Neutrophil (primary cell): ENCODE data around the gene SLC35A5.

ENCODE experiments used
- H3K27ac ChIP-seq: fragments of 200-600 bp; sonication (generic); 2 replicates; pipeline ENCODE4 v1.5.1; 2016; ENCODE audit warnings: mild to moderate bottlenecking, moderate library complexity
- H3K27me3 ChIP-seq: fragments of 200-600 bp; sonication (generic); 2 replicates; pipeline ENCODE4 v1.6.0; 2016; ENCODE audit warnings: mild to moderate bottlenecking
- H3K36me3 ChIP-seq: fragments of 200-600 bp; sonication (generic); 2 replicates; pipeline ENCODE4 v1.5.1; 2017
- H3K4me1 ChIP-seq, 2 experiments: fragments of 200-600 bp in 1 of 2; sonication (generic) in 1 of 2; 1 replicate in 1 of 2; 2 replicates in 1 of 2; pipeline versions ENCODE4 v1.5.1 to v1.6.1; 2013 to 2016; ENCODE audit warnings: low read depth in 1 of 2, low read length in 1 of 2, mild to moderate bottlenecking in 1 of 2, moderate library complexity in 1 of 2; ENCODE audit not compliant: control insufficient read depth in 1 of 2, insufficient read depth in 1 of 2
- H3K4me3 ChIP-seq, 2 experiments: fragments of 200-600 bp in 1 of 2; sonication (generic) in 1 of 2; 1 replicate in 1 of 2; 2 replicates in 1 of 2; pipeline ENCODE4 v1.5.1; 2013 to 2016; ENCODE audit warnings: low read depth in 1 of 2, low read length in 1 of 2, mild to moderate bottlenecking in 1 of 2, moderate library complexity in 1 of 2
- H3K9me3 ChIP-seq: fragments of 200-600 bp; sonication (generic); 2 replicates; pipeline ENCODE4 v1.5.1; 2016
- CTCF ChIP-seq: fragments of 200-600 bp; sonication (generic); IDR thresholded peaks from 2 replicates; pipeline ENCODE4 v1.5.1; 2016; ENCODE audit warnings: antibody characterized with exemption

SLC35A5 gene

GRCh38 chr3:112530573-112530972, 31.3 kb upstream of the SLC35A5 start:
- TF ChIP-seq CTCF = no peak
- Histone ChIP-seq H3K9me3 (no peaks in the 10 kb centered on the region), H3K27ac (no peak overlapping the region), H3K4me3 (no peak overlapping the region), H3K4me1 (no peaks in the 10 kb centered on the region), H3K27me3 (no peaks in the 10 kb centered on the region), H3K36me3 (peaks cover 92% of the 10 kb centered on the region)

GRCh38 chr3:112531358-112531781, 30.5 kb upstream of the SLC35A5 start:
- H3K27me3 ChIP-seq = no peaks in the 10 kb centered on the region
- peak; percentile 30 for TF ChIP-seq CTCF
- no peaks in the 10 kb centered on the region for H3K9me3 ChIP-seq
- H3K27ac ChIP-seq = peak overlapping the region; percentile 2
- H3K4me1 ChIP-seq = no peaks in the 10 kb centered on the region
- no peak overlapping the region for H3K4me3 ChIP-seq
- peaks cover 92% of the 10 kb centered on the region for H3K36me3 ChIP-seq

GRCh38 chr3:112539825-112540650, 21.8 kb upstream of the SLC35A5 start:
- H3K9me3 ChIP-seq = no peaks in the 10 kb centered on the region
- no peak overlapping the region for H3K4me3 ChIP-seq
- TF ChIP-seq CTCF = no peak
- peak overlapping the region; percentile 14 for H3K27ac ChIP-seq
- no peaks in the 10 kb centered on the region for H3K27me3 ChIP-seq
- peaks cover 80% of the 10 kb centered on the region for H3K36me3 ChIP-seq
- peaks cover 0 to 3% of the 10 kb centered on the region in 2 experiments for H3K4me1 ChIP-seq

- H3K27ac ChIP-seq = no peak overlapping the region
- no peaks in the 10 kb centered on the region for H3K9me3 ChIP-seq
- H3K4me1 ChIP-seq = peaks cover 3 to 4% of the 10 kb centered on the region in 2 experiments
- H3K36me3 ChIP-seq = peaks cover 72% of the 10 kb centered on the region
- H3K27me3 ChIP-seq = no peaks in the 10 kb centered on the region
- H3K4me3 ChIP-seq = no peak overlapping the region
- no peak for TF ChIP-seq CTCF
Observed at GRCh38 chr3:112546216-112546759, 15.6 kb upstream of the SLC35A5 start.

- Histone ChIP-seq H3K9me3 (no peaks in the 10 kb centered on the region), H3K4me3 (no peak overlapping the region), H3K4me1 (peaks cover 30 to 36% of the 10 kb centered on the region in 2 experiments), H3K27me3 (no peaks in the 10 kb centered on the region), H3K36me3 (peaks cover 41% of the 10 kb centered on the region), H3K27ac (peak overlapping the region; percentile 1)
- TF ChIP-seq CTCF = no peak
Observed at GRCh38 chr3:112550859-112551258, 11.0 kb upstream of the SLC35A5 start.
